ENCODE data around the gene GIT1. TPM values are rescaled to one million over a fixed set of nuclear protein-coding genes. Genes with fewer than 3 reads are reported as not detected.
"Not testable (repeated sequence)": the region's sequence is repeated elsewhere in the genome, so short reads cannot be mapped to it uniquely, and the experiment has no call there.

The GIT1 gene
- total RNA-seq, 1 donor from 2014 or later = 44.8 TPM

GRCh38 chr17:29568331-29569244, 20.9 kb downstream of the GIT1 start, which contains the start of gene TP53I13:
TP53I13 (plus strand) TSS chr17:29568701; CDS start chr17:29568759, 58 bp downstream.
- DNase-seq (ENCODE audit: low read depth, low spot score) = no peak

DNA sequence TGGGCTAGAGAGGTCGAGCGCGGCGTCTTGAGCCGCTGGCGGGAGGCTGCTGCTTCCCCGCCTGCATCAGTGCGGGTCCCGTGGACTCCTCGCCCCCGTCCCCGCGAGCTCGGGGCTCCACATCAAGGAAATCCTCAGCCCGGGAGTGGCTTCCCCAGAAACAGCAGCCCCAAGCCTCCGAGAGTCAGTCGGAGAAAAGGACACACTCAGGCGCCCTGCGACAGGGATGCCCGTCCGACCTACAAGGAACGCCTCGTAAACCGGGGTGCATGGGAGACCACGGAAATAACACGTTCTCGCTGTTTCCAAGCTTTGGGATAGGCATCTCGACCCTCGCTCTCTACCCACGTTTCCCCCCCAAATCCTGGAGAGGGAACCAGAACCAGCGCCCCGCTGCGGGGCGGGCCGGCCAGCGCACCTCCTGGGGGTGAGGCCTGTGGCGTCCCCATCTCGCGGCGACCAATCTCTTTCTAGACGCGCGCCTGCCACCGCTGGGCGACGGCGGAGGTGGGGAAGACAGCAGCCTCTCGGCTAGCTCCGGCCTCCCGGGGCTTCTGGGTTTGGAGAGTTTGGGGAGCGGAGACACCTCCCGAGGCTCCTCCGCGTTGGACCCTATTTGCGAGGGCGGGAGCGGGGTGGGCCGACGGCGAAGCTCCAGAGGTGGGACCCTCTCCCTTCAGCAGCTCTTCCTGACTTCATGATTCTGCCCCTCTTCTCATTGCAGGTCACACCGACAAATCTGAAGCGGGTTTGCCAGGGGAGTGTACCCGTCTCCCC, 21.7 kb downstream of the GIT1 start:
- no peak for DNase-seq (ENCODE audit: low read depth, low spot score)

GRCh38 chr17:29567304-29567553, 22.2 kb downstream of the GIT1 start:
- DNase-seq (ENCODE audit: low read depth, low spot score) = no peak

DNA sequence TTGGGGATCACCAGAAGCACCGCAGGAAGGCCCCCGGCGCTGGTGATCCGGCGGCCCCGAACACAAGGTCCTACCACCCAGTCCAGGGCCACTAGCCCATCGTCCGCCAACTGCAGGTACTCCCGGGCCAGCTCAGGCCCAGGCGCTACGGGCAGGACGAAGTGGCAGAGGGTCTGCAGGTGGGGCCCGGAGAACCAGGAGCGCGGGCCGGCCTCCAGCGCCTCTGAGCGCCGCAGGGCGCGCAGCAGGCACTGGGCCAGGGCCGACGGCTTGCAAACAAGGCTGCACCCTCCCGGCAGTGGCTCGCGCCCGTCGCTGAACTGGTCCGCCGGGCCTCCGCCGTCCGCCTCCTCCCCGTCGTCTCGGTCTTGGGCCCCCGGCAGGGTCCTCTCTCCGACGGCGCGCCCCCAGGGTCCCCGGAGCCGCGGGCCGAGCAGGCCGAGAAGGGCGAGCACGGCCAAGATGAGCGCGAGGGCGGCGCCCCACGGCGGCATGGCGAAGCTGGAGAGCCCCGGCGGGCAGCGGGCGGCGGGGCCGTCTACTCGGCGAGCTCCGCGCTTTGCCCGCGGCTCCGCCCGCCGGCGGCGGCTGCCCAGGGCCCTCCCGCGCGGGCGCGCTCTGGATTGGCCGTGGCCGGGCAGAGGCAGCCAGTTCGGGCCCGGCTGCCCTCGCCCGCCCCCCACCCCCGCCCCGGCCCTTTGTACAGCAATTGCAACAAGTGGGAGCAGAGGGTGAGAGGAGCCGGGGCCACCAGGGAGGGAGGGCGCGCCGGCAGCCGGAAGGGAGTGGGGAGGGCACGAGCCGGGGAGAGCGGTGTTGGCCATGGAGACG, 22.8 kb downstream of the GIT1 start, which contains the start of gene ABHD15:
ABHD15 (minus strand) TSS at position 565 of the 831 bp plus-strand sequence; CDS start at position 494, 71 bp downstream.
- no peak for DNase-seq (ENCODE audit: low read depth, low spot score)

DNA sequence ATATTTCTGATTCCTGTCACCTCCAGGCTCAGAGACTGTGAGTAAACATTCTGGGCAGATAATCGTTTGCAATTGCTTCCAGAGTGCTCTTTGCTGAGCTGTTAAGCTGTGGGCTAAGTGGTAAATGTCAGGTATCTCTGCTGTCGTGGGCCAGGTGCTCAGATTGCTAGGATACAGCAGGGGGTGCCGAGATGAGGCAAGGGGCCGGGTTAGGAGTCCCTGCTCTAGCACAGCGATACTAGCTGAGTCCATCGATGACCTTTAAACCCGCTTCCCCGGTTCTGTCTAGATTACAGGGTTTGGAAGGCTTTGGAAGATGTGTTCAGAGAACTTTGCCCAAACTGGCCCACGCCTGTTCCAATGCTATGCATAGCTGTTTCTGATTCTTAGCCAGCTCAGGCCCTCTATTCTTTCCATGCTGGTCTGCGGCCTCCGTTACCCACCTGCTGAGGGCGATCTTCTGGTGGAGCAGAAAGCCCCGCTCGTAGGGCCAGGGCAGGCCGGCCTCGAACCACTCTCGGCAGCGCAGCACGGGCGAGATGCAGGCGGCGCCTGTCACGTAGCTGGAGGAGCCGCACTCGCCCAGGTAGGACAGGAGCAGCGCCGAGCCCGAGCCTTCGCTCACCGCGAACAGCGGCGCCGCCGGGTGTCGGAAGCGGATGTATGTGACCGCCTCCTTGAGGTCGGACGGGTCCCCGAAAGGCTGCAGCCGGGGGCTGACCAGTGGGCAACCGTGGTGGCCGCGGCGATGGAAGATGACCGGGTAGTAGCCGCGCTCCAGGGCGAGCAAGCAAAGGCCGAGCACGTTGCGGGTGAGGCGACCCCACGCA, 23.6 kb downstream of the GIT1 start:
- DNase-seq (ENCODE audit: low read depth, low spot score) = no peak

DNA sequence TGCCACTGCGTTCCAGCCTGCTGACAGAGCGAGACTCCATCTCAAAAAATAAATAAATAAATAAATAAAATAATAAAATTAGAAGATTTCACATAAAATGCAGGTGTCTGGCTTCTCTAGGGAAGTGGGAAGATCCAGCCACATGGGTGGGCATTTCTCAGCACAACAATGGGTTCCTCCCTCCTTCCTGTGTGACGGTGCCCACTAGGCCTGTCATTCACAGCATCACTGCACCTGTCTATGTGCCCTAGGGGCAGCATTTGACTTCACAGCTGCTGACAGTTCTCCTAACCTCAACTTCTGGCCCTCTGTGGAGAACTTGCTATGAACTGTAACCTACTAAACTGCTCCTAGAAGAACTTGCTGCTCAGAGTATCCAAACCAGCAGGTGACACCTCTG, 25.6 kb downstream of the GIT1 start:
- DNase-seq (ENCODE audit: low read depth, low spot score) = no peak

GRCh38 chr17:29562615-29563014, 26.8 kb downstream of the GIT1 start:
- no peak for DNase-seq (ENCODE audit: low read depth, low spot score)

DNA sequence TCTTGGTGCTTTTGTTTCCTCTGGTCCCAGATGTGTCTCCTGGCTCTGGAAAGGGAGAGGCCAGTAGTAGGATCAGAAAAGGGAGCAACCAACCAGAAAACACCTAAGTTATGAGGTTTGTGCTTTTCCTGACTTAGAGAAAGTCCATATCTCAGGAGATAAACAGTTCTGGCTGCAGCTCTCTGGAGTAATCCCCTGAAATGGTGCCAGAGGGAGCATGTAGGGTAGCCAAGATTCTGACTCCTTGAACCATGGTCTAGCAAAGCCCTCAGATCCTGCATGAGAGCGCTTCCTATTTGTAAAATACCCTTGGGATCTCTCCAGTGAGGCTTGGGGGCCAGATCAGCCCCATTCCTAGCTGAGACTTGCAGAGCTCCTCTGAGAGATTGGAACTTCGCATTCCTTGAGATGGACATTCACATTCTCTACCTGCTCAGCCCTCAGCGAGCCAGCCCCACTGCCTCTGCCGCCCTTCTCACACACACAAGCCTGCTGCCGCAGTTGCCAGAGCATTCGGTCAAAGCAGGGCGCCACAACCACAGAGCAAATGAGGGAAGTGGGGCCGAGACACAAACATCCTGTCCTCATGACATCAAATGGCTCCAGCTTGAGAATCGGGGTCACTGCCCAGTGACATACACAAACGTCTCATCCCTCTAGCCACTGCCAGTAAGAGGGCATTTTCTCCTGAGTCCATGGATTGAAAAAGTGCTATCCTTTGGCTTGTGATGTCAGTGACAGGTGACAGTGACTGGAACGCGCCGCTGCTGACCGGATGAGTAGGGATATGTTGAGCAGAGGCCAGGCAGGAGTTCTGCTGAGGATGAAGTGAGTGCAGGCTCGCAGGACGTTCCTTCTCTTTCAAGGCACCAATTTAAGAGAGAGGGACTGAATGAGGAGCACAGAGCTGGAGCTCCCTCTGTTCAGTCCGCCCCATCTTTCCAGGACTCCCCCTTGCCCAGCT, 27.6 kb downstream of the GIT1 start:
- no peak for DNase-seq (ENCODE audit: low read depth, low spot score)

DNA sequence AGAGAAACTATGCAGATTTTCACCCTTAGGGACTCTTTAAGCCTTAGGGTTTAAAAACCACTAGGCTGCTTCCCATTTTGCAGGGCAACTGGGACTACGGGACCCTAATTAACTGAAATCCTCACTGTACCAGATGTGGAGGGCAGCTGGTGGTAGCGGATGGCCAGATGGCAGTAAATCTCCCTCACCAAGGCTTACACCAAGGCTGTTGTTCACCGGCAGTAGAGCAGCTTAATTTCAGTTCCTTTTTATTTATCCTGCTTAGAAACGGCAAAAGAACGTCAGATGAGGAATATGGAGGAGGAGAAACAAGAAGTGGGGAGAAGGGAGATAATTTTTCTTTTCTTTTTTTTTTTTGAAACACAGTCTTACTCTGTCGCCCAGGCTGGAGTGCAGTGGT, 29.1 kb downstream of the GIT1 start:
- DNase-seq (ENCODE audit: low read depth, low spot score) = no peak

DNA sequence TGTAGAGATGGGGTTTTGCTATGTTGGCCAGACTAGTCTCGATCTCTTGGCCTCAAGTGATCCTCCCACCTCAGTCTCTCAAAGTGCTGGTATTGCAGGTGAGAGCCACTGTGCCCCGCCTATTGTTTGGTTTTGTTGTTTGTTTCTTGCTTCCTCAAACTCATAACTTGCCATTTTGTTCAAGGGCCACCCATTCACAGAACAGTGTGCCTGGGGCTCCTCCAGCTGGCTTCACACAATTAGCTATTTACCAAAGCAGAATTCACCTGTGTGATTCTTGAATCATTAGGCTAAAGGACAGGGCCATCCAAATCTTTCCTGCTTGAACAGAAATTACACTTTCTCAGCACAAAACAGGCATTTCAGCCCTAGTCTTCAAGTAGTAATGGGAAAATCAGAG, 29.8 kb downstream of the GIT1 start:
- no peak for DNase-seq (ENCODE audit: low read depth, low spot score)

DNA sequence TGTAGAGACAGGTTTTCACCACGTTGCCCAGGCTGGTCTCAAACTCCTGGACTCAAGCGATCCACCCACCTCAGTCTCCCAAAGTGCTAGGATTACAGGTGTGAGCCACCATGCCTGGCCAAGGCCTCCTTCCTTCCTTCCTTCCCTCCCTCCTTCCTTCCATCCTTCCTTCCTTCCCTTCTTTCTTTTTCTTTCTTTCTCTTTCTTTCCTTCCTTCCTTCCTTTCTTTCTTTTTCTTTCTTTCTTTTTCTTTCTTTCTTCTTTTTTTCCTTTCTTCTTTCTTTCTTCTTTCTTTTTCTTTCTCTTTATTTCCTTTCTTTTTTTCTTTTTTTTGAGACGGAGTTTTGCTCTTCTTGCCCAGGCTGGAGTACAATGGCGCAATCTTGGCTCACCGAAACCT, 31.3 kb downstream of the GIT1 start:
- DNase-seq (ENCODE audit: low read depth, low spot score) = not testable (repeated sequence)

- DNase-seq (ENCODE audit: low read depth, low spot score) = no peak
These were observed 31.7 kb downstream of the GIT1 start for GRCh38 chr17:29557739-29558116.

GRCh38 chr17:29557085-29557738, 32.2 kb downstream of the GIT1 start:
- DNase-seq (ENCODE audit: low read depth, low spot score) = no peak

- no peak for DNase-seq (ENCODE audit: low read depth, low spot score)
These were observed 33.6 kb downstream of the GIT1 start for GRCh38 chr17:29555840-29556239.

DNA sequence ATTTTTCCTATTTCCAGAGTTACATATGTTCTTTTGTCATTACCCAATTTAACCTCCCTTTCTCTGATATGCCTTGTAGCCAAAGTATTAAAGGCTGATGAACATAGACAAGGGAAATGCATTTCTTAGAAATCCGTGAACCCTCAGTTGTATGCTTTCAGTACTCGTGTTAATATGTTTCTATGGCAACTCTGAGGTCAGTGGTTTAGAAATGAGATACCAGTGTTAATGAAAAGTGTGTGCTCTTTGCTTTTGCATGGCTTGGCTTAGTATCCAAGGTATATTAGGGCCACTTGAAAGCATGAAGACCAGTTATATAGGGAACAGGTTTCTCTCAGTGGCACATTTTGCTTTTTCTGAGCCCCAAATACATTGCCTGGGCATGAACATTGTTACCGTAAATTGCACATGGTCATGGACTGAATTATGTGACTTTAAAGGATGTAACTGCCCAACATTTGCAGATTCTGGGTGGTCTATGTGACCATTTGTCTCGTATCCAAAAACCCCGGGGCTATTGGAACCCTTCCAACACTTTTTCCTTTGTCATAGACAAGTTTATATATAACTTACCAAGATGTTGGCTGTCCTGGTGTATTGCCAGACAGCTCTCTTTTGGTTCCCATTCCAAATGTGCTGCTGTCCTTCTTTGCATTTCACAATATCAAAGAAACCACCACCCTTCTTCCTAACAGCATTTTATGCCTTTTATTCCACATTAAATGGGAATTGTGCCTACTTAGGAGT, 40.1 kb downstream of the GIT1 start:
- no peak for DNase-seq (ENCODE audit: low read depth, low spot score)

GRCh38 chr17:29546830-29547229, 42.6 kb downstream of the GIT1 start:
- no peak for DNase-seq (ENCODE audit: low read depth, low spot score)

GRCh38 chr17:29546085-29546484, 43.4 kb downstream of the GIT1 start:
- no peak for DNase-seq (ENCODE audit: low read depth, low spot score)

DNA sequence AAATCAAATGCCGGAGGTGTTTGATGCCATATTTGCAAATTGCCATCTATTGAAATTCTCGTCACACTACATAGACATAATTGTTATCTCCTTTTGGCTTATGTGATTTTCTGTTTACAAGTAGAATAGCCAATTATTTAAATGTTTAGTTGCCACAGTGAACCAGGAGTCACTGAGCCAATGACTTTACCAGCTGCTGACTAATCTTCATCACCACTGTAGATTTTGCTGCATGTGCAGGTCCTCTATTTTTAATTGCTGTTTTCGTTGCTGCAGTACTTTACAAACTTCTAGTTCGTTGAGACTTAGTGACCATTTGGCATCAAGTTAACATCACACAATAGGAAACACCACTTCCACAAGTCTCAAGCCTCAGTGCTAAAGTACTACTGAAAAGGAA, 45.4 kb downstream of the GIT1 start:
- no peak for DNase-seq (ENCODE audit: low read depth, low spot score)
